Psoas muscle (tissue), 8 donors: ENCODE results near the gene ZNF664. TPM values are rescaled to one million over a fixed set of nuclear protein-coding genes. Genes with fewer than 3 reads are reported as not detected.

Experiments used
- ATAC-seq, 4 donors: fragments of 200-7000 bp; cut with Tn5 transposase; one replicate each; pipeline ENCODE4 v1.9.1; 2020; ENCODE audit warnings: moderate library complexity in 3 of 4, mild to moderate bottlenecking in 2 of 4
- DNase-seq, 2 donors: peaks; one replicate each; pipeline ENCODE4 v3.0.0-alpha.2; 2020
- H3K27ac ChIP-seq: fragments of 200-600 bp; one replicate; pipeline ENCODE4 v1.8.0; 2022
- H3K27me3 ChIP-seq, 3 donors: fragments of 200-600 bp in 1 of 3; one replicate each; pipeline versions ENCODE4 v1.6.1 to v1.8.0; 2013 to 2022; ENCODE audit warnings: low read length in 2 of 3, mild to moderate bottlenecking in 2 of 3, moderate library complexity in 1 of 3; ENCODE audit not compliant: insufficient read depth in 3 of 3
- H3K36me3 ChIP-seq, 2 donors: fragments of 200-600 bp in 1 of 2; one replicate each; pipeline versions ENCODE4 v1.6.1 to v1.8.0; 2013 to 2022; ENCODE audit warnings: low read depth in 1 of 2, mild to moderate bottlenecking in 1 of 2, moderate library complexity in 1 of 2; ENCODE audit not compliant: insufficient read depth in 1 of 2
- H3K4me1 ChIP-seq: fragments of 200-600 bp; one replicate; pipeline ENCODE4 v1.8.0; 2022
- H3K4me3 ChIP-seq: fragments of 200-600 bp; one replicate; pipeline ENCODE4 v1.8.0; 2022; ENCODE audit warnings: mild to moderate bottlenecking
- H3K9me3 ChIP-seq: fragments of 200-600 bp; one replicate; pipeline ENCODE4 v1.8.0; 2022
- CTCF ChIP-seq: fragments of 200-600 bp; IDR thresholded peaks from one replicate; pipeline ENCODE4 v1.8.0; 2022; ENCODE audit warnings: antibody characterized with exemption
- WGBS, 3 donors: extraction: QIAGEN DNeasy Blood & Tissue Kit; methylation state at CpG; one replicate each; pipeline versions ENCODE4 v1.1.6 to v1.1.7; 2013; 5-methylcytosine and 5-hydroxymethylcytosine counted together
- intact Hi-C, 2 donors: fragments of 100-400 bp; cut with DNase I; formaldehyde crosslinking; loops; one replicate each; pipeline versions ENCODE4 v1.11.0 to v1.14.2; 2022
- polyA plus RNA-seq, 3 donors: library from polyadenylated mRNA; stranded (reverse); fragments of 200-250 nt; gene quantifications; one replicate each; pipeline ENCODE4 v1.2.3, GENCODE V29; 2013
- total RNA-seq, 4 donors: library from RNA; stranded (reverse); fragmentation: NEBNext Ultra II Directional in 2 of 4; extraction: Animal tissue kit (Norgen Biotek cat#: 25700) in 2 of 4; gene quantifications; one replicate each; pipeline versions ENCODE4 v1.2.1 to v1.2.4, GENCODE V29; 2021 to 2023
- donor health status: healthy with polysubstance abuse.
- donor health status: DM: no; HTN: no; CAD: no; lungs with moderate emphysema.
- donor health status: Bipolar disorder and iron deficiency.
- donor health status: healthy.
- donor health status: DM: yes; HTN: yes; CAD: no.
- donor health status: DM: no; HTN: no; CAD: no.
- donor health status: DM: no; HTN: no; CAD: no.
- donor health status: DM: yes; HTN: yes; CAD: no.

ZNF664 gene
- total and polyA plus RNA-seq, 7 donors: 25.1 to 69.3 (median 39.1) TPM

DNA sequence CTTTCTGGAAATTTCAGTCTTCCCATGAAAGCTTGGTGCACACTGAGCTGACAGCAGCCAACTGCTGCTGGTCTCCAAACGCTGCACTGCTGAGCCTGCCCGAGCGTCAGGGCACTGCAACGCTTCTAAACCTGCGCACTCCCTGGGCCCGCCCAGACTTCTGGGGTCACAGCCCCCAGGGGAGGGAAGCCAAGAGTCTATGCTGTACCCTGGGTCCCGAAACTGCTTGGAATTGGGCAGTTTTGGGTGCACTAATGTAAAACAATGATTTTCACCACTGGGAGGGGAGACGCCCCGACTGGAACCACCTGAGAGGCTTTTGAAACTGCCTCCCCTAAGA is 32.4 kb upstream of the ZNF664 start:
- H3K4me1 ChIP-seq: no peaks in the 10 kb centered on the region
- 94 to 97% (median 96%) methylated on average over 9 of the region's 9 CpGs for WGBS, 3 donors
- intact Hi-C loops: no loop called here

GRCh38 chr12:123941000-123941399 is 32.0 kb upstream of the ZNF664 start:
- WGBS, 3 donors: 90 to 96% (median 93%) methylated on average over 9 of the region's 9 CpGs

More for the DNA sequence above, 32.4 kb upstream of the ZNF664 start:
- H3K9me3 ChIP-seq: no peaks in the 10 kb centered on the region
- H3K36me3 ChIP-seq: peaks cover 4 to 77% of the 10 kb centered on the region in 2 donors
- ATAC-seq (no peak), DNase-seq (no peak)
- no peak for TF ChIP-seq CTCF
- no peak overlapping the region for H3K27ac ChIP-seq
- H3K27me3 ChIP-seq: no peaks in the 10 kb centered on the region
- H3K4me3 ChIP-seq: no peak overlapping the region

GRCh38 chr12:123941624-123942237 is 31.3 kb upstream of the ZNF664 start:
- no peak for TF ChIP-seq CTCF
- Histone ChIP-seq H3K27me3 (no peaks in the 10 kb centered on the region), H3K4me3 (no peak overlapping the region), H3K27ac (no peak overlapping the region), H3K36me3 (peaks cover 4 to 67% of the 10 kb centered on the region in 2 donors), H3K9me3 (no peaks in the 10 kb centered on the region), H3K4me1 (no peaks in the 10 kb centered on the region)
- no peak for DNase-seq
- ATAC-seq: no peak
- intact Hi-C loops: no loop called here
- 89 to 92% (median 90%) methylated on average over 13 of the region's 13 CpGs for WGBS, 3 donors

More at GRCh38 chr12:123941000-123941399, 32.0 kb upstream of the ZNF664 start:
- ATAC-seq: no peak
- Histone ChIP-seq H3K36me3 (peaks cover 4 to 74% of the 10 kb centered on the region in 2 donors), H3K27ac (no peak overlapping the region), H3K4me3 (no peak overlapping the region), H3K4me1 (no peaks in the 10 kb centered on the region), H3K9me3 (no peaks in the 10 kb centered on the region), H3K27me3 (no peaks in the 10 kb centered on the region)
- no peak for DNase-seq
- no peak for TF ChIP-seq CTCF
- intact Hi-C loops: no loop called here

DNA sequence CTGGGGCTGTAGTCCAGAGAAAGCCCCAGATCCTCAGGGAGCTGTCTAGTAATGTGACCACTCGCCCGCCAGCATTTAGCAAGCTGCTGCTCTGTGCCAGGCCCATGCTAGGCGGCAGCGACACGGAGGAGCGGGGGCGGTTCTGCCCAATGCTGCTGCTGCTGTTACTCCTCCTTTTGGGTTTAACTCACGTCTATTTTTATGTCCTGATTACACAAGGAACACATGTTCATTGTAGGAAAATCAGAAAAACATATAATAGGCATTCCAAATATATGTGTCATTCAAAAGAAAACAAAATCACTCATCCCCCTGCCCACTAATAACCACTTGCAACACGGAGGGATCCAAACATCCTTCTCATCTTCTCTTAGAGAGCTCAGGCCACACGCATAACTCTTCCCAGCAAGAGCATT is 30.8 kb upstream of the ZNF664 start:
- no peak overlapping the region for H3K27ac ChIP-seq
- H3K4me3 ChIP-seq: no peak overlapping the region
- no peaks in the 10 kb centered on the region for H3K4me1 ChIP-seq
- ATAC-seq (no peak), DNase-seq (no peak)
- TF ChIP-seq CTCF: no peak
- WGBS, 3 donors: 83 to 87% (median 85%) methylated on average over 10 of the region's 10 CpGs
- no peaks in the 10 kb centered on the region for H3K9me3 ChIP-seq
- intact Hi-C loops: no loop called here
- no peaks in the 10 kb centered on the region for H3K27me3 ChIP-seq
- peaks cover 4 to 62% of the 10 kb centered on the region in 2 donors for H3K36me3 ChIP-seq
